Hepatocyte (in vitro differentiated cells): ENCODE results near the gene STARD13. TPM values are rescaled to one million over a fixed set of nuclear protein-coding genes. Genes with fewer than 3 reads are reported as not detected.
A peak's percentile ranks its signal among the peaks of the same experiment; 100 is the strongest.

Source experiments
- DNase-seq: peaks from one replicate; pipeline ENCODE4 v3.0.0-alpha.2; 2016; ENCODE audit warnings: low spot score
- H2AFZ ChIP-seq: fragments of 200-600 bp; sonication (generic); 2 replicates; pipeline ENCODE4 v1.6.0; 2016; ENCODE audit warnings: antibody characterized with exemption, mild to moderate bottlenecking
- H3K27ac ChIP-seq: fragments of 200-600 bp; sonication (generic); 2 replicates; pipeline ENCODE4 v1.5.1; 2016; ENCODE audit warnings: mild to moderate bottlenecking
- H3K27me3 ChIP-seq: fragments of 200-600 bp; sonication (generic); 2 replicates; pipeline ENCODE4 v1.6.1; 2016
- H3K36me3 ChIP-seq: fragments of 200-600 bp; sonication (generic); replicated peaks from 2 replicates; pipeline ENCODE4 v1.5.1; 2016; ENCODE audit warnings: low read depth; ENCODE audit not compliant: insufficient read depth
- H3K4me1 ChIP-seq: fragments of 200-600 bp; sonication (generic); 2 replicates; pipeline ENCODE4 v1.5.1; 2016; ENCODE audit warnings: mild to moderate bottlenecking, moderate library complexity; ENCODE audit not compliant: insufficient read depth
- H3K4me2 ChIP-seq: fragments of 200-600 bp; sonication (generic); 2 replicates; pipeline ENCODE4 v1.6.0; 2016
- H3K4me3 ChIP-seq: fragments of 200-600 bp; sonication (generic); 2 replicates; pipeline ENCODE4 v1.5.1; 2016; ENCODE audit warnings: mild to moderate bottlenecking
- H3K79me2 ChIP-seq: fragments of 200-600 bp; sonication (generic); 2 replicates; pipeline ENCODE4 v1.6.0; 2017; ENCODE audit warnings: mild to moderate bottlenecking
- H3K9me2 ChIP-seq: fragments of 200-600 bp; sonication (generic); replicated peaks from 2 replicates; pipeline ENCODE4 v1.6.0; 2017; ENCODE audit warnings: mild to moderate bottlenecking; ENCODE audit not compliant: insufficient read depth
- H3K9me3 ChIP-seq: fragments of 200-600 bp; sonication (generic); 2 replicates; pipeline ENCODE4 v1.5.1; 2016; ENCODE audit warnings: low read depth, mild to moderate bottlenecking
- H4K20me1 ChIP-seq: fragments of 200-600 bp; sonication (generic); 2 replicates; pipeline ENCODE4 v1.6.0; 2016; ENCODE audit warnings: mild to moderate bottlenecking; ENCODE audit not compliant: insufficient read depth, poor library complexity, severe bottlenecking
- CTCF ChIP-seq: fragments of 200-600 bp; sonication (generic); IDR thresholded peaks from 2 replicates; pipeline ENCODE4 v1.5.1; 2016; ENCODE audit warnings: antibody characterized with exemption, mild to moderate bottlenecking; ENCODE audit not compliant: poor library complexity
- EZH2 ChIP-seq: fragments of 200-600 bp; sonication (generic); IDR thresholded peaks from 2 replicates; pipeline ENCODE4 v1.6.1; 2016; ENCODE audit warnings: antibody characterized with exemption, mild to moderate bottlenecking, borderline replicate concordance
- EZH2phosphoT487 ChIP-seq: fragments of 200-600 bp; sonication (generic); IDR thresholded peaks from one replicate; pipeline ENCODE4 v1.6.1; 2018; ENCODE audit warnings: antibody characterized with exemption, mild to moderate bottlenecking, low read depth, moderate library complexity; ENCODE audit not compliant: unreplicated experiment, severe bottlenecking
- WGBS: methylation state at CpG from one replicate; pipeline ENCODE4 v1.1.6; 2016; ENCODE audit warnings: low lambda C conversion rate; ENCODE audit errors: missing lambda C conversion rate; 5-methylcytosine and 5-hydroxymethylcytosine counted together
- polyA plus RNA-seq: library from polyadenylated mRNA; unstranded; fragments of >200 nt; fragmentation: Nextera tagmentation; extraction: Ambion mirVana; gene quantifications from 2 replicates; pipeline ENCODE4 v1.2.1, GENCODE V29; 2016
- total RNA-seq: library from RNA; depleted of rRNA; stranded (reverse); fragments of >200 nt; gene quantifications from 2 replicates; pipeline ENCODE4 v1.2.3, GENCODE V29; 2014

Gene STARD13
- total and polyA plus RNA-seq, 2 experiments from 2014 or later: 5.4 to 13.5 TPM

- DNase-seq: no peak
- TF ChIP-seq EZH2phosphoT487 (no peak), EZH2 (no peak), CTCF (no peak)
- Histone ChIP-seq H3K36me3 (no peaks in the 10 kb centered on the region), H4K20me1 (no peaks in the 10 kb centered on the region), H2AFZ (no peak overlapping the region), H3K9me2 (no peaks in the 10 kb centered on the region), H3K27ac (no peak overlapping the region), H3K79me2 (no peaks in the 10 kb centered on the region), H3K27me3 (no peaks in the 10 kb centered on the region), H3K9me3 (no peaks in the 10 kb centered on the region), H3K4me1 (peaks cover 18% of the 10 kb centered on the region), H3K4me3 (no peak overlapping the region), H3K4me2 (peak overlapping the region; percentile 18)
- WGBS: 54% methylated on average over 7 of the region's 7 CpGs
Measured at GRCh38 chr13:33106656-33107360, 178.7 kb downstream of the STARD13 start.

GRCh38 chr13:33105387-33106005, 180.1 kb downstream of the STARD13 start:
- 87% methylated on average over 9 of the region's 9 CpGs for WGBS
- H3K4me1 ChIP-seq: peaks cover 10% of the 10 kb centered on the region
- no peaks in the 10 kb centered on the region for H3K79me2 ChIP-seq
- H3K4me2 ChIP-seq: no peak overlapping the region
- no peaks in the 10 kb centered on the region for H3K9me3 ChIP-seq
- H3K27ac ChIP-seq: no peak overlapping the region
- TF ChIP-seq CTCF: no peak
- TF ChIP-seq EZH2: no peak
- TF ChIP-seq EZH2phosphoT487: no peak
- H3K4me3 ChIP-seq: no peak overlapping the region
- H3K27me3 ChIP-seq: no peaks in the 10 kb centered on the region
- H3K36me3 ChIP-seq: no peaks in the 10 kb centered on the region
- no peaks in the 10 kb centered on the region for H4K20me1 ChIP-seq
- no peak overlapping the region for H2AFZ ChIP-seq
- DNase-seq: no peak
- H3K9me2 ChIP-seq: no peaks in the 10 kb centered on the region

GRCh38 chr13:33103457-33103856, 182.1 kb downstream of the STARD13 start:
- TF ChIP-seq EZH2phosphoT487: no peak
- no peak for TF ChIP-seq EZH2
- TF ChIP-seq CTCF: no peak
- no peak for DNase-seq

More at GRCh38 chr13:33103457-33103856, 182.1 kb downstream of the STARD13 start:
- WGBS: 93% methylated on average over 4 of the region's 4 CpGs
- H3K4me1 ChIP-seq: peaks cover 5% of the 10 kb centered on the region
- H3K4me2 ChIP-seq: no peak overlapping the region
- H3K9me3 ChIP-seq: no peaks in the 10 kb centered on the region
- H3K9me2 ChIP-seq: no peaks in the 10 kb centered on the region
- H3K79me2 ChIP-seq: no peaks in the 10 kb centered on the region
- no peak overlapping the region for H3K27ac ChIP-seq
- no peaks in the 10 kb centered on the region for H3K27me3 ChIP-seq
- H4K20me1 ChIP-seq: no peaks in the 10 kb centered on the region
- H3K36me3 ChIP-seq: no peaks in the 10 kb centered on the region
- H3K4me3 ChIP-seq: no peak overlapping the region
- H2AFZ ChIP-seq: no peak overlapping the region
